Measurements from ENCODE around the gene NKAPD1. TPM values are rescaled to one million over a fixed set of nuclear protein-coding genes. Genes with fewer than 3 reads are reported as not detected.

The NKAPD1 gene
- total RNA-seq, 1 experiment from 2014 or later, result 19.7 TPM

GRCh38 chr11:112128483-112129121 lies 54.5 kb downstream of the NKAPD1 start:
- no peaks in the 10 kb centered on the region for H3K27me3 ChIP-seq (ENCODE audit: control insufficient read depth, insufficient read depth, low read length)
- H3K4me1 ChIP-seq (ENCODE audit: control insufficient read depth, insufficient read depth, low read length), result no peaks in the 10 kb centered on the region
- in situ Hi-C loops (cut with HindIII; ENCODE audit: low pct_unique_long_range_greater_than_20kb, low sequenced_read_pairs), result no loop called here
- BruUV-seq (replicated peaks), result no TSS peak
- no peaks in the 10 kb centered on the region for H3K9me3 ChIP-seq (ENCODE audit: control insufficient read depth, insufficient read depth, low read depth, low read length)
- peak; percentile 72 for ATAC-seq
- no peak for DNase-seq (ENCODE audit: low read depth, low spot score)
- H3K27ac ChIP-seq (ENCODE audit: low read length), result no peak overlapping the region
- H3K4me3 ChIP-seq (ENCODE audit: low read depth in 2 of 2, low read length in 2 of 2), result no peak overlapping the region
- TF ChIP-seq CTCF (IDR thresholded peaks at IDR 0.05), result no peak
- TF ChIP-seq, protein P1, sequence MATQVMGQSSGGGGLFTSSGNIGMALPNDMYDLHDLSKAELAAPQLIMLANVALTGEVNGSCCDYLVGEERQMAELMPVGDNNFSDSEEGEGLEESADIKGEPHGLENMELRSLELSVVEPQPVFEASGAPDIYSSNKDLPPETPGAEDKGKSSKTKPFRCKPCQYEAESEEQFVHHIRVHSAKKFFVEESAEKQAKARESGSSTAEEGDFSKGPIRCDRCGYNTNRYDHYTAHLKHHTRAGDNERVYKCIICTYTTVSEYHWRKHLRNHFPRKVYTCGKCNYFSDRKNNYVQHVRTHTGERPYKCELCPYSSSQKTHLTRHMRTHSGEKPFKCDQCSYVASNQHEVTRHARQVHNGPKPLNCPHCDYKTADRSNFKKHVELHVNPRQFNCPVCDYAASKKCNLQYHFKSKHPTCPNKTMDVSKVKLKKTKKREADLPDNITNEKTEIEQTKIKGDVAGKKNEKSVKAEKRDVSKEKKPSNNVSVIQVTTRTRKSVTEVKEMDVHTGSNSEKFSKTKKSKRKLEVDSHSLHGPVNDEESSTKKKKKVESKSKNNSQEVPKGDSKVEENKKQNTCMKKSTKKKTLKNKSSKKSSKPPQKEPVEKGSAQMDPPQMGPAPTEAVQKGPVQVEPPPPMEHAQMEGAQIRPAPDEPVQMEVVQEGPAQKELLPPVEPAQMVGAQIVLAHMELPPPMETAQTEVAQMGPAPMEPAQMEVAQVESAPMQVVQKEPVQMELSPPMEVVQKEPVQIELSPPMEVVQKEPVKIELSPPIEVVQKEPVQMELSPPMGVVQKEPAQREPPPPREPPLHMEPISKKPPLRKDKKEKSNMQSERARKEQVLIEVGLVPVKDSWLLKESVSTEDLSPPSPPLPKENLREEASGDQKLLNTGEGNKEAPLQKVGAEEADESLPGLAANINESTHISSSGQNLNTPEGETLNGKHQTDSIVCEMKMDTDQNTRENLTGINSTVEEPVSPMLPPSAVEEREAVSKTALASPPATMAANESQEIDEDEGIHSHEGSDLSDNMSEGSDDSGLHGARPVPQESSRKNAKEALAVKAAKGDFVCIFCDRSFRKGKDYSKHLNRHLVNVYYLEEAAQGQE (IDR thresholded peaks at IDR 0.05; ENCODE audit: insufficient read depth in 1 of 2, low read depth in 2 of 2, low read length in 1 of 2), result no peak
- no peak for TF ChIP-seq POLR2AphosphoS5 (IDR thresholded peaks at IDR 0.05; ENCODE audit: low read depth, low read length)
- no peak for TF ChIP-seq TCF7L2 (IDR thresholded peaks at IDR 0.05; ENCODE audit: low read depth, low read length)
- no peak for TF ChIP-seq SIN3A (IDR thresholded peaks at IDR 0.05; ENCODE audit: borderline replicate concordance, insufficient read depth, low read depth, low read length)
- no peaks in the 10 kb centered on the region for H3K36me3 ChIP-seq (ENCODE audit: control insufficient read depth, insufficient read depth, low read length)
- CTCF ChIA-PET, result no interaction called here
- POLR2A ChIA-PET, result interaction anchor here (0.6 kb wide), 1 partner anchor 250 kb away, joined by 3 read pairs; no protein-coding TSS in a partner anchor
- intact Hi-C loops (cut with micrococcal nuclease; ENCODE audit: unreplicated experiment), result no loop called here

DNA sequence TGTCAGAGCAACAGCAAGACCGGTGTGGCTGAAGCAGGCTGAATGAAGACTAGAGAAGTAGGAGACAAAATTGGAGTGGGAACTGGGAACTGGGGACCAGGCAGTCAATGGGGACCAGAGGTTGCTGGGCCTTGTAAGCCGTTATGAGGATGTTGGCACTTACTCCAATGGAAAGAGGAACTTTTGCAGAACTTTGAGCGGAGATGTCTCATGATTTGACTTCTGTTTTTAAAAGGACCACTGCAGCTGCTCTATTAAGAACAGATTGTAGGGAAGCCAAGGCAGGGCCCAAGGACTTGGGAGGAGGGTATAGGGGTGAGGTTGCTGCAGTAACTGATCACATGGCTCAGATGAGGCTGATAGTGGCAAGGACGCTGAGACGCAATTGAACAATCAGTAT lies 55.6 kb downstream of the NKAPD1 start:
- intact Hi-C loops (cut with micrococcal nuclease; ENCODE audit: unreplicated experiment), result no loop called here
- H3K4me1 ChIP-seq (ENCODE audit: control insufficient read depth, insufficient read depth, low read length), result no peaks in the 10 kb centered on the region
- ATAC-seq (no peak), DNase-seq (ENCODE audit: low read depth, low spot score) (no peak)
- TF ChIP-seq, protein P1 (IDR thresholded peaks at IDR 0.05; ENCODE audit: insufficient read depth in 1 of 2, low read depth in 2 of 2, low read length in 1 of 2), result no peak
- TF ChIP-seq TCF7L2 (IDR thresholded peaks at IDR 0.05; ENCODE audit: low read depth, low read length) (no peak), POLR2AphosphoS5 (IDR thresholded peaks at IDR 0.05; ENCODE audit: low read depth, low read length) (no peak), CTCF (IDR thresholded peaks at IDR 0.05) (no peak), SIN3A (IDR thresholded peaks at IDR 0.05; ENCODE audit: borderline replicate concordance, insufficient read depth, low read depth, low read length) (no peak)
- no TSS peak for BruUV-seq (replicated peaks)
- H3K36me3 ChIP-seq (ENCODE audit: control insufficient read depth, insufficient read depth, low read length), result no peaks in the 10 kb centered on the region
- in situ Hi-C loops (cut with HindIII; ENCODE audit: low pct_unique_long_range_greater_than_20kb, low sequenced_read_pairs), result no loop called here
- no peaks in the 10 kb centered on the region for H3K27me3 ChIP-seq (ENCODE audit: control insufficient read depth, insufficient read depth, low read length)
- POLR2A ChIA-PET, result interaction anchor here (0.6 kb wide), 1 partner anchor 16 kb away, joined by 3 read pairs; no protein-coding TSS in a partner anchor
- no peak overlapping the region for H3K27ac ChIP-seq (ENCODE audit: low read length)
- CTCF ChIA-PET, result no interaction called here
- no peaks in the 10 kb centered on the region for H3K9me3 ChIP-seq (ENCODE audit: control insufficient read depth, insufficient read depth, low read depth, low read length)
- H3K4me3 ChIP-seq (ENCODE audit: low read depth in 2 of 2, low read length in 2 of 2), result no peak overlapping the region

Data from Panc1 (cell line).